KMS-11 (cell line): Measurements from ENCODE around the gene PCDHA9.
"Not testable (repeated sequence)": the region's sequence is repeated elsewhere in the genome, so short reads cannot be mapped to it uniquely, and the experiment has no call there.

Experiments used
- H2AFZ ChIP-seq: fragments of 200-600 bp; sonication (generic); 2 replicates; pipeline ENCODE4 v1.6.1; 2016; ENCODE audit warnings: antibody characterized with exemption, mixed run types, low read depth
- H3K27ac ChIP-seq: fragments of 200-600 bp; sonication (generic); 2 replicates; pipeline ENCODE4 v1.6.1; 2016; ENCODE audit warnings: mild to moderate bottlenecking, mixed run types
- H3K27me3 ChIP-seq: fragments of 200-600 bp; sonication (generic); 2 replicates; pipeline ENCODE4 v1.6.1; 2017; ENCODE audit warnings: mild to moderate bottlenecking, low read depth, mixed run types, moderate library complexity; ENCODE audit not compliant: insufficient read depth
- H3K36me3 ChIP-seq: fragments of 200-600 bp; sonication (generic); 2 replicates; pipeline ENCODE4 v1.6.1; 2017; ENCODE audit warnings: mild to moderate bottlenecking, mixed run types; ENCODE audit not compliant: insufficient read depth
- H3K4me1 ChIP-seq: fragments of 200-600 bp; sonication (generic); 2 replicates; pipeline ENCODE4 v1.6.1; 2016; ENCODE audit warnings: mild to moderate bottlenecking, low read depth, mixed run types; ENCODE audit not compliant: poor library complexity, severe bottlenecking
- H3K4me2 ChIP-seq: fragments of 200-600 bp; sonication (generic); 2 replicates; pipeline ENCODE4 v1.7.0; 2016; ENCODE audit warnings: mild to moderate bottlenecking, mixed run types
- H3K4me3 ChIP-seq: fragments of 200-600 bp; sonication (generic); IDR thresholded peaks from 2 replicates; pipeline ENCODE4 v1.6.1; 2017; ENCODE audit warnings: low read depth, low read length, mixed read lengths; ENCODE audit not compliant: insufficient read depth
- H3K79me2 ChIP-seq: fragments of 200-600 bp; sonication (generic); 2 replicates; pipeline ENCODE4 v1.6.1; 2016; ENCODE audit warnings: low read depth, mixed run types; ENCODE audit not compliant: insufficient read depth
- H3K9ac ChIP-seq: fragments of 200-600 bp; sonication (generic); 2 replicates; pipeline ENCODE4 v1.6.1; 2016; ENCODE audit warnings: mild to moderate bottlenecking, mixed run types
- H4K20me1 ChIP-seq: fragments of 200-600 bp; sonication (generic); 2 replicates; pipeline ENCODE4 v1.6.1; 2016; ENCODE audit warnings: mild to moderate bottlenecking, mixed run types; ENCODE audit not compliant: insufficient read depth
- TF ChIP-seq, protein P1 (sequence below): fragments of 200-600 bp; sonication (generic); conservative IDR thresholded peaks from 2 replicates; pipeline ENCODE4 v1.6.1; 2017; ENCODE audit warnings: low read depth, mild to moderate bottlenecking, antibody characterized with exemption, low read length, moderate library complexity, mixed read lengths

The PCDHA9 gene

DNA sequence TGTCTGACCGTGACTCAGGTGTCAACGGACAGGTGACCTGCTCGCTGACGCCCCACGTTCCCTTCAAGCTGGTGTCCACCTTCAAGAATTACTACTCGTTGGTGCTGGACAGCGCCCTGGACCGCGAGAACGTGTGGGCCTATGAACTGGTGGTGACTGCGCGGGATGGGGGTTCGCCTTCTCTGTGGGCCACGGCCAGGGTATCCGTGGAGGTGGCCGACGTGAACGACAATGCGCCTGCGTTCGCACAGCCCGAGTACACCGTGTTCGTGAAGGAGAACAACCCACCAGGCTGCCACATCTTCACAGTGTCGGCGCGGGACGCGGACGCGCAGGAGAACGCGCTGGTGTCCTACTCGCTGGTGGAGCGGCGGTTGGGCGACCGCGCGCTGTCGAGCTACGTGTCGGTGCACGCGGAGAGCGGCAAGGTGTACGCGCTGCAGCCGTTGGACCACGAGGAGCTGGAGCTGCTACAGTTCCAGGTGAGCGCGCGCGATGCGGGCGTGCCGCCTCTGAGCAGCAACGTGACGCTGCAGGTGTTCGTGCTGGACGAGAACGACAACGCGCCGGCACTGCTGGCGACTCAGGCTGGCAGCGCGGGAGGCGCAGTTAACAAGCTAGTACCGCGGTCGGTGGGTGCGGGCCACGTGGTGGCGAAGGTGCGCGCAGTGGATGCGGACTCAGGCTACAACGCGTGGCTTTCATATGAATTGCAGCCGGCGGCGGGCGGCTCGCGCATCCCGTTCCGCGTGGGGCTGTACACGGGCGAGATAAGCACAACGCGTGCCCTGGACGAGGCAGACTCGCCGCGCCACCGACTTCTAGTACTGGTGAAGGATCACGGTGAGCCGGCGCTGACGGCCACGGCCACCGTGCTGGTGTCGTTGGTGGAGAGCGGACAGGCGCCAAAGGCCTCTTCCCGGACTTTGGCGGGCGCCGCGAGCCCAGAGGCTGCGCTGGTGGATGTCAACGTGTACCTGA lies 22.3 kb downstream of the PCDHA9 start:
- no peak overlapping the region for H3K4me3 ChIP-seq
- TF ChIP-seq, protein P1, sequence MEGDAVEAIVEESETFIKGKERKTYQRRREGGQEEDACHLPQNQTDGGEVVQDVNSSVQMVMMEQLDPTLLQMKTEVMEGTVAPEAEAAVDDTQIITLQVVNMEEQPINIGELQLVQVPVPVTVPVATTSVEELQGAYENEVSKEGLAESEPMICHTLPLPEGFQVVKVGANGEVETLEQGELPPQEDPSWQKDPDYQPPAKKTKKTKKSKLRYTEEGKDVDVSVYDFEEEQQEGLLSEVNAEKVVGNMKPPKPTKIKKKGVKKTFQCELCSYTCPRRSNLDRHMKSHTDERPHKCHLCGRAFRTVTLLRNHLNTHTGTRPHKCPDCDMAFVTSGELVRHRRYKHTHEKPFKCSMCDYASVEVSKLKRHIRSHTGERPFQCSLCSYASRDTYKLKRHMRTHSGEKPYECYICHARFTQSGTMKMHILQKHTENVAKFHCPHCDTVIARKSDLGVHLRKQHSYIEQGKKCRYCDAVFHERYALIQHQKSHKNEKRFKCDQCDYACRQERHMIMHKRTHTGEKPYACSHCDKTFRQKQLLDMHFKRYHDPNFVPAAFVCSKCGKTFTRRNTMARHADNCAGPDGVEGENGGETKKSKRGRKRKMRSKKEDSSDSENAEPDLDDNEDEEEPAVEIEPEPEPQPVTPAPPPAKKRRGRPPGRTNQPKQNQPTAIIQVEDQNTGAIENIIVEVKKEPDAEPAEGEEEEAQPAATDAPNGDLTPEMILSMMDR = no peak
- H3K36me3 ChIP-seq = no peaks in the 10 kb centered on the region
- H4K20me1 ChIP-seq = no peaks in the 10 kb centered on the region
- no peak overlapping the region for H3K4me2 ChIP-seq
- no peak overlapping the region for H3K27ac ChIP-seq
- no peak overlapping the region for H2AFZ ChIP-seq
- no peaks in the 10 kb centered on the region for H3K79me2 ChIP-seq
- H3K9ac ChIP-seq = no peak overlapping the region
- no peaks in the 10 kb centered on the region for H3K4me1 ChIP-seq
- H3K27me3 ChIP-seq = no peaks in the 10 kb centered on the region

DNA sequence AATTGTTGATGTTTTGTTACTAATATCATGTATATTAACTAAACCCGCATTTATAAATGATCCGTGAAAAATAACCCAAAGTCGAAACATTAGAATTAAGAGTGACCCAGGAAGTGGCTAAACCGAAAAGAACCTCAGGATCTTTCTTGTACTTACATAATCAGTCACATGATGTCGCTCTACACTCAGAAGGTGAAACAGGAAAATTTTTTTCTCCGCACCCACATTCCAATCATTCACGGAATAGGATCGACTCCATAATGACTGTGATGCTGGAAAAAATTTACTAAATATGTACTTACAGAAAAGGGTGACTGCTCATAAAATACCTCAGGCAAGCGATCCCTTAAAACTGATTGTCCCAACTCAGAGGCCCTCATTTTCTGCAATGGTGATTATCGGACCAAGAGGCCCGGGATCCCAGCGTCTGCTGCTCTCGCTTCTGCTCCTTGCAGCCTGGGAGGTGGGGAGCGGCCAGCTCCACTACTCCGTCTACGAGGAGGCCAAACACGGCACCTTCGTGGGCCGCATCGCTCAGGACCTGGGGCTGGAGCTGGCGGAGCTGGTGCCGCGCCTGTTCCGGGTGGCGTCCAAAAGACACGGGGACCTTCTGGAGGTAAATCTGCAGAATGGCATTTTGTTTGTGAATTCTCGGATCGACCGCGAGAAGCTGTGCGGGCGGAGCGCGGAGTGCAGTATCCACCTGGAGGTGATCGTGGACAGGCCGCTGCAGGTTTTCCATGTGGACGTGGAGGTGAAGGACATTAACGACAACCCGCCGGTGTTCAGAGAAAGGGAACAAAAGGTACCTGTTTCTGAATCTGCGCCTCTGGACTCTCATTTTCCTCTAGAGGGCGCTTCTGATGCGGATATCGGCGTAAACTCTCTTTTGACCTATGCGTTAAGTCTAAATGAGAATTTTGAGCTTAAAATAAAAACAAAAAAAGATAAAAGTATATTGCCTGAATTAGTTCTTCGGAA lies 27.2 kb downstream of the PCDHA9 start, which contains the start of gene PCDHA12:
TSS of gene PCDHA12 (plus strand) at position 224 of the 981 bp plus-strand sequence. CDS start at position 389, 165 bp downstream.
- H3K9ac ChIP-seq = no peak within 1 kb of the TSS
- no peaks in the 10 kb centered on the region for H4K20me1 ChIP-seq
- H3K27me3 ChIP-seq = no peaks in the 10 kb centered on the region
- H3K36me3 ChIP-seq = no peaks in the 10 kb centered on the region
- H3K4me3 ChIP-seq = no peak within 1 kb of the TSS
- H3K4me1 ChIP-seq = no peaks in the 10 kb centered on the region
- H3K27ac ChIP-seq = no peak within 1 kb of the TSS
- H3K4me2 ChIP-seq = no peak within 1 kb of the TSS
- TF ChIP-seq, protein P1 = no peak
- H2AFZ ChIP-seq = no peak within 1 kb of the TSS
- H3K79me2 ChIP-seq = no peaks in the 10 kb centered on the region

DNA sequence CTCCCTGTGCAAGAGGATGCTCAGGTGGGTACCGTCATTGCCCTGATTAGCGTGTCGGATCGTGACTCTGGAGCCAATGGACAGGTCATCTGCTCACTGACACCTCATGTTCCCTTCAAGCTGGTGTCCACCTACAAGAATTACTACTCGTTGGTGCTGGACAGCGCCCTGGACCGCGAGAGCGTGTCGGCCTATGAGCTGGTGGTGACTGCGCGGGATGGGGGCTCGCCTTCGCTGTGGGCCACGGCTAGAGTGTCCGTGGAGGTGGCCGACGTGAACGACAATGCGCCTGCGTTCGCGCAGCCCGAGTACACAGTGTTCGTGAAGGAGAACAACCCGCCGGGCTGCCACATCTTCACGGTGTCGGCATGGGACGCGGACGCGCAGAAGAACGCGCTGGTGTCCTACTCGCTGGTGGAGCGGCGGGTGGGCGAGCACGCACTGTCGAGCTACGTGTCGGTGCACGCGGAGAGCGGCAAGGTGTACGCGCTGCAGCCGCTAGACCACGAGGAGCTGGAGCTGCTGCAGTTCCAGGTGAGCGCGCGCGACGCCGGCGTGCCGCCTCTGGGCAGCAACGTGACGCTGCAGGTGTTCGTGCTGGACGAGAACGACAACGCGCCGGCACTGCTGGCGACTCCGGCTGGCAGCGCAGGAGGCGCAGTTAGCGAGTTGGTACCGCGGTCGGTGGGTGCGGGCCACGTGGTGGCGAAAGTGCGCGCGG lies 28.5 kb downstream of the PCDHA9 start:
- not testable (repeated sequence) for H3K79me2 ChIP-seq, H3K27ac ChIP-seq, H3K4me2 ChIP-seq, H3K27me3 ChIP-seq, H3K4me3 ChIP-seq, H3K9ac ChIP-seq, H3K36me3 ChIP-seq, H4K20me1 ChIP-seq, H2AFZ ChIP-seq, H3K4me1 ChIP-seq

DNA sequence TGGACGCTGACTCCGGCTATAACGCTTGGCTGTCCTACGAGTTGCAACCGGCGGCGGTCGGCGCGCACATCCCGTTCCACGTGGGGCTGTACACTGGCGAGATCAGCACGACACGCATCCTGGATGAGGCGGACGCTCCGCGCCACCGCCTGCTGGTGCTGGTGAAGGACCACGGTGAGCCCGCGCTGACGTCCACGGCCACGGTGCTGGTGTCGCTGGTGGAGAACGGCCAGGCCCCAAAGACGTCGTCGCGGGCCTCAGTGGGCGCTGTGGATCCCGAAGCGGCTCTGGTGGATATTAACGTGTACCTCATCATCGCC lies 29.0 kb downstream of the PCDHA9 start:
- Histone ChIP-seq H3K4me1 (no peaks in the 10 kb centered on the region), H3K36me3 (no peaks in the 10 kb centered on the region), H3K27me3 (no peaks in the 10 kb centered on the region), H4K20me1 (no peaks in the 10 kb centered on the region), H3K4me2 (no peak overlapping the region), H2AFZ (no peak overlapping the region), H3K27ac (no peak overlapping the region), H3K9ac (no peak overlapping the region), H3K79me2 (no peaks in the 10 kb centered on the region), H3K4me3 (no peak overlapping the region)
- TF ChIP-seq, protein P1 = no peak
